HG03565 (cell line): ENCODE results near the gene CHI3L1.

Source experiments
- ATAC-seq: cut with Tn5 transposase; IDR thresholded peaks from one replicate; pipeline ENCODE4 v1.9.1; 2021; ENCODE audit warnings: mild to moderate bottlenecking, moderate library complexity; ENCODE audit not compliant: unreplicated experiment

Gene CHI3L1

GRCh38 chr1:203137324-203137723 is 49.2 kb downstream of the CHI3L1 start:
- ATAC-seq = no peak

GRCh38 chr1:203136409-203137042 is 50.0 kb downstream of the CHI3L1 start:
- ATAC-seq = no peak

GRCh38 chr1:203135636-203136305 is 50.7 kb downstream of the CHI3L1 start:
- ATAC-seq = no peak

- no peak for ATAC-seq
These were observed 52.4 kb downstream of the CHI3L1 start for GRCh38 chr1:203133970-203134725.

- no peak for ATAC-seq
These were observed 54.8 kb downstream of the CHI3L1 start for GRCh38 chr1:203131548-203132200.

- ATAC-seq = no peak
These were observed 56.0 kb downstream of the CHI3L1 start for GRCh38 chr1:203130358-203130985.

- ATAC-seq = no peak
These were observed 56.8 kb downstream of the CHI3L1 start for GRCh38 chr1:203129501-203130231.
